ENCODE data around the gene ATP10A. TPM values are rescaled to one million over a fixed set of nuclear protein-coding genes. Genes with fewer than 3 reads are reported as not detected.

Gene ATP10A
- polyA plus RNA-seq, 1 donor from 2014 or later, result not detected

GRCh38 chr15:25844981-25845680, 18.0 kb downstream of the ATP10A start:
- Histone ChIP-seq H3K9me3 (ENCODE audit: low read length) (no peaks in the 10 kb centered on the region), H3K27me3 (ENCODE audit: insufficient read depth, low read depth, low read length) (no peaks in the 10 kb centered on the region), H3K4me3 (ENCODE audit: low read length) (no peak overlapping the region), H2AFZ (ENCODE audit: low read depth, low read length) (no peak overlapping the region), H3K36me3 (ENCODE audit: insufficient read depth, low read length) (no peaks in the 10 kb centered on the region), H3K9ac (ENCODE audit: low read length) (no peak overlapping the region), H3K4me2 (ENCODE audit: low read length) (no peak overlapping the region), H3K27ac (ENCODE audit: low read length) (no peak overlapping the region), H3K79me2 (replicated peaks; ENCODE audit: insufficient read depth, low read length) (no peaks in the 10 kb centered on the region), H4K20me1 (ENCODE audit: insufficient read depth) (no peaks in the 10 kb centered on the region), H3F3A (ENCODE audit: insufficient read depth, low read length, poor library complexity, severe bottlenecking) (no peaks in the 10 kb centered on the region), H3K9me2 (ENCODE audit: insufficient read depth, low read length) (no peaks in the 10 kb centered on the region)
- TF ChIP-seq TAF1 (IDR thresholded peaks at IDR 0.05; ENCODE audit: low read depth) (no peak), POLR2AphosphoS5 (IDR thresholded peaks at IDR 0.05) (no peak), EZH2 (IDR thresholded peaks at IDR 0.05; ENCODE audit: borderline replicate concordance, insufficient read depth, low read length, poor library complexity, severe bottlenecking) (no peak), MXI1 (conservative IDR thresholded peaks at IDR 0.05; ENCODE audit: poor library complexity, severe bottlenecking) (no peak), EP300 (conservative IDR thresholded peaks at IDR 0.05; ENCODE audit: poor library complexity, severe bottlenecking) (no peak), RAD21 (conservative IDR thresholded peaks at IDR 0.05) (no peak), SMC3 (conservative IDR thresholded peaks at IDR 0.05; ENCODE audit: poor library complexity) (no peak), CTCF (IDR thresholded peaks at IDR 0.05; ENCODE audit: poor library complexity, severe bottlenecking) (no peak), REST (IDR thresholded peaks at IDR 0.05; ENCODE audit: borderline replicate concordance) (no peak)

GRCh38 chr15:25844542-25844941, 18.6 kb downstream of the ATP10A start:
- no peaks in the 10 kb centered on the region for H3K79me2 ChIP-seq (replicated peaks; ENCODE audit: insufficient read depth, low read length)
- no peak overlapping the region for H2AFZ ChIP-seq (ENCODE audit: low read depth, low read length)
- no peaks in the 10 kb centered on the region for H3K9me3 ChIP-seq (ENCODE audit: low read length)
- no peaks in the 10 kb centered on the region for H3F3A ChIP-seq (ENCODE audit: insufficient read depth, low read length, poor library complexity, severe bottlenecking)
- no peaks in the 10 kb centered on the region for H3K36me3 ChIP-seq (ENCODE audit: insufficient read depth, low read length)
- H3K27me3 ChIP-seq (ENCODE audit: insufficient read depth, low read depth, low read length), result no peaks in the 10 kb centered on the region
- TF ChIP-seq EP300 (conservative IDR thresholded peaks at IDR 0.05; ENCODE audit: poor library complexity, severe bottlenecking) (no peak), MXI1 (conservative IDR thresholded peaks at IDR 0.05; ENCODE audit: poor library complexity, severe bottlenecking) (no peak), TAF1 (IDR thresholded peaks at IDR 0.05; ENCODE audit: low read depth) (no peak), CTCF (IDR thresholded peaks at IDR 0.05; ENCODE audit: poor library complexity, severe bottlenecking) (no peak)
- no peak overlapping the region for H3K27ac ChIP-seq (ENCODE audit: low read length)
- H4K20me1 ChIP-seq (ENCODE audit: insufficient read depth), result no peaks in the 10 kb centered on the region
- no peak overlapping the region for H3K4me3 ChIP-seq (ENCODE audit: low read length)
- no peaks in the 10 kb centered on the region for H3K9me2 ChIP-seq (ENCODE audit: insufficient read depth, low read length)
- no peak overlapping the region for H3K9ac ChIP-seq (ENCODE audit: low read length)
- H3K4me2 ChIP-seq (ENCODE audit: low read length), result no peak overlapping the region

Data from neural cell (in vitro differentiated cells).